ELR (cell line): ENCODE measurements around the gene TMPRSS9.
A peak's percentile ranks its signal among the peaks of the same experiment; 100 is the strongest.
"Not testable (repeated sequence)": the region's sequence is repeated elsewhere in the genome, so short reads cannot be mapped to it uniquely, and the experiment has no call there.

Source experiments
- DNase-seq: peaks from one replicate; pipeline ENCODE4 v3.0.0-alpha.2; 2015; ENCODE audit warnings: low read depth

Gene TMPRSS9

GRCh38 chr19:2362046-2362969 is 2.2 kb downstream of the TMPRSS9 start:
- DNase-seq: no peak

- no peak for DNase-seq
These were observed 2.9 kb downstream of the TMPRSS9 start for GRCh38 chr19:2362970-2363300.

- no peak for DNase-seq
These were observed 3.4 kb downstream of the TMPRSS9 start for GRCh38 chr19:2363419-2363818.

GRCh38 chr19:2365201-2365970 is 5.3 kb downstream of the TMPRSS9 start:
- DNase-seq: no peak

GRCh38 chr19:2371656-2372055 is 11.6 kb downstream of the TMPRSS9 start:
- peak; percentile 89 for DNase-seq

GRCh38 chr19:2372076-2372612 is 12.1 kb downstream of the TMPRSS9 start:
- peak; percentile 35 for DNase-seq

GRCh38 chr19:2374808-2375207 is 14.7 kb downstream of the TMPRSS9 start:
- DNase-seq: peak; percentile 36

GRCh38 chr19:2375353-2376121 is 15.5 kb downstream of the TMPRSS9 start:
- DNase-seq: peak; percentile 22

- no peak for DNase-seq
These were observed 16.9 kb downstream of the TMPRSS9 start for GRCh38 chr19:2376784-2377519.

- no peak for DNase-seq
These were observed 20.5 kb downstream of the TMPRSS9 start for GRCh38 chr19:2380567-2380966.

- no peak for DNase-seq
These were observed 21.2 kb downstream of the TMPRSS9 start for GRCh38 chr19:2381148-2381820.

- no peak for DNase-seq
These were observed 22.6 kb downstream of the TMPRSS9 start for GRCh38 chr19:2382530-2383222.

- DNase-seq: peak; percentile 92
These were observed 25.1 kb downstream of the TMPRSS9 start for GRCh38 chr19:2385053-2385721.

- no peak for DNase-seq
These were observed 27.6 kb downstream of the TMPRSS9 start for GRCh38 chr19:2387367-2388288.

- no peak for DNase-seq
These were observed 29.5 kb downstream of the TMPRSS9 start for GRCh38 chr19:2389594-2389993.

- peak; percentile 82 for DNase-seq
These were observed 31.2 kb downstream of the TMPRSS9 start for GRCh38 chr19:2391118-2391725.

GRCh38 chr19:2392366-2392765 is 32.3 kb downstream of the TMPRSS9 start:
- DNase-seq: no peak

GRCh38 chr19:2392899-2393298 is 32.8 kb downstream of the TMPRSS9 start:
- not testable (repeated sequence) for DNase-seq
